GM23248 (cell line): Measurements from ENCODE around the gene DYNC1H1.

Experiments
- EZH2 ChIP-seq: fragments of 200-600 bp; sonication (generic); IDR thresholded peaks from 2 replicates; pipeline ENCODE4 v1.6.1; 2018; ENCODE audit warnings: antibody characterized with exemption, mild to moderate bottlenecking; ENCODE audit not compliant: insufficient read depth, poor library complexity, severe bottlenecking
- EZH2phosphoT487 ChIP-seq: fragments of 200-600 bp; sonication (generic); IDR thresholded peaks from 2 replicates; pipeline ENCODE4 v1.6.1; 2018; ENCODE audit warnings: antibody characterized with exemption, moderate library complexity, mild to moderate bottlenecking, low read depth; ENCODE audit not compliant: insufficient read depth

DNA sequence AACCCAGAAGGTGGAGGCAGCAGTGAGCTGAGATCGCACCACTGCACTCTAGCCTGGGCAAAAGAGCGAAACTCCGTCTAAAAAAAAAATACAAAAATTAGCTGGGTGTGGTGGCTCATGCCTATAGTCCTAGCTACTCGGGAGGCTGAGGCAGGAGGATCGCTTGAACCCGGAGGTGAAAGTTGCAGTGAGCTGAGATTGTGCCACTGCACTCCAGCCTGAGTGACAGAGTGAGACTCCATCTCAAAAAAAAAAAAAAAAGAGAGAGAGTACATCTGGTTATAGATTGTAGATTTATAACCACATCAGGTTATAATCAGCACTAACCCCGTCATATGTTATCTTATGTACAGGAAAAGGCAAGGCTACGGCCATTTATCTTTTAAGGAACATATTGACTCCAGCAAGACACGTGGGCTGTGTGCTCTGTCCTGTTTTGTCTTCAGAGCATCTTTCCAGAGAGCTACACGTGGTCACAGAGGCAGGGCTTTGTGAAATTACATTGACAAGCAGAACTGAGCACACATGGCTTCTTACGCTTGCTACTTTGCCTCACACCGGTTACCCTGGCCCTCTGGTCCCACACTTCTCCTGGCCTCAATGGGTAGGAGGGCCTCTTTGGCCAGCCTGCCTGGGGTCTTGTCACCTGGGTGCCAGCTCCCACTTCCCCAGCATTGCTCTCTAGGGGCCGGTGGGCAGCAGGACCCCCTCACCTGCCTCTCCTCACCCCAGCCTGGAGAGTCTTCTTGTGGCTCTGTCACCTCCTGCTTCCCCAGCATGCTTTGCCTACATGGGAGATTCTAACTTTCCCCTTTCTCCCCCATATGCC is 6.8 kb upstream of the DYNC1H1 start:
- TF ChIP-seq EZH2 (no peak), EZH2phosphoT487 (no peak)
